ENCODE measurements around the gene STXBP1.
"Not testable (repeated sequence)": the region's sequence is repeated elsewhere in the genome, so short reads cannot be mapped to it uniquely, and the experiment has no call there.

The STXBP1 gene

GRCh38 chr9:127578952-127579853, 32.9 kb upstream of the STXBP1 start:
- DNase-seq: peak; percentile 90

GRCh38 chr9:127580366-127580765, 31.7 kb upstream of the STXBP1 start:
- no peak for DNase-seq

GRCh38 chr9:127580879-127581475, 31.1 kb upstream of the STXBP1 start:
- no peak for DNase-seq

- not testable (repeated sequence) for DNase-seq
Observed at GRCh38 chr9:127584474-127584805, 27.6 kb upstream of the STXBP1 start.

- no peak for DNase-seq
Observed at GRCh38 chr9:127585161-127585819, 26.8 kb upstream of the STXBP1 start.

- DNase-seq: no peak
Observed at GRCh38 chr9:127586096-127586495, 26.0 kb upstream of the STXBP1 start.

GRCh38 chr9:127586537-127586936, 25.5 kb upstream of the STXBP1 start:
- DNase-seq: peak; percentile 60

GRCh38 chr9:127587966-127588365, 24.1 kb upstream of the STXBP1 start:
- no peak for DNase-seq

GRCh38 chr9:127588740-127589506, 23.2 kb upstream of the STXBP1 start:
- DNase-seq: no peak

GRCh38 chr9:127589955-127590370, 22.1 kb upstream of the STXBP1 start:
- peak; percentile 27 for DNase-seq

GRCh38 chr9:127595611-127596010, 16.5 kb upstream of the STXBP1 start:
- no peak for DNase-seq

GRCh38 chr9:127598839-127599549, 13.1 kb upstream of the STXBP1 start:
- DNase-seq: no peak

GRCh38 chr9:127599550-127599891, 12.6 kb upstream of the STXBP1 start:
- DNase-seq: no peak

GRCh38 chr9:127603226-127603625, 8.9 kb upstream of the STXBP1 start:
- DNase-seq: no peak

- no peak for DNase-seq
Observed at GRCh38 chr9:127606043-127606442, 6.0 kb upstream of the STXBP1 start.

GRCh38 chr9:127608104-127608966, 3.7 kb upstream of the STXBP1 start:
- peak; percentile 81 for DNase-seq

- DNase-seq: no peak
Observed at GRCh38 chr9:127611603-127611898, 526 bp upstream of the STXBP1 start.

- DNase-seq: peak; percentile 37
Observed at GRCh38 chr9:127612939-127613582, 984 bp downstream of the STXBP1 start.

- DNase-seq: no peak
Observed at GRCh38 chr9:127613583-127613954, 1.5 kb downstream of the STXBP1 start.

GRCh38 chr9:127614961-127615360, 2.9 kb downstream of the STXBP1 start:
- DNase-seq: no peak

- DNase-seq: peak; percentile 74
Observed at GRCh38 chr9:127621339-127621970, 9.4 kb downstream of the STXBP1 start.

All from activated CD4-positive, alpha-beta T cell treated with anti-CD3 and anti-CD28 coated beads, Interleukin-2, amount 50 U/mL, for 16 hours (primary cell).